Fibroblast of the aortic adventitia (primary cell): Measurements from ENCODE around the gene KCNQ5. TPM values are rescaled to one million over a fixed set of nuclear protein-coding genes. Genes with fewer than 3 reads are reported as not detected.

ENCODE experiments used
- DNase-seq: peaks from one replicate; pipeline ENCODE4 v3.0.0-alpha.2; 2010; ENCODE audit warnings: low read depth
- H3K4me3 ChIP-seq: 2 replicates; pipeline ENCODE4 v1.5.1; 2011; ENCODE audit warnings: low read depth, mild to moderate bottlenecking, control low read depth, low read length, moderate library complexity
- total RNA-seq: library from RNA; depleted of rRNA; stranded (reverse); fragments of >200 nt; gene quantifications from 2 replicates; pipeline ENCODE4 v1.2.3, GENCODE V29; 2012; ENCODE audit warnings: low replicate concordance
- TF ChIP-seq, protein P1 (sequence below): IDR thresholded peaks from 2 replicates; pipeline ENCODE4 v1.5.1; 2011; ENCODE audit warnings: mild to moderate bottlenecking, low read length, control low read depth, inconsistent platforms; ENCODE audit not compliant: insufficient read depth

KCNQ5 gene
- total RNA-seq, 1 donor: 9.4 TPM

DNA sequence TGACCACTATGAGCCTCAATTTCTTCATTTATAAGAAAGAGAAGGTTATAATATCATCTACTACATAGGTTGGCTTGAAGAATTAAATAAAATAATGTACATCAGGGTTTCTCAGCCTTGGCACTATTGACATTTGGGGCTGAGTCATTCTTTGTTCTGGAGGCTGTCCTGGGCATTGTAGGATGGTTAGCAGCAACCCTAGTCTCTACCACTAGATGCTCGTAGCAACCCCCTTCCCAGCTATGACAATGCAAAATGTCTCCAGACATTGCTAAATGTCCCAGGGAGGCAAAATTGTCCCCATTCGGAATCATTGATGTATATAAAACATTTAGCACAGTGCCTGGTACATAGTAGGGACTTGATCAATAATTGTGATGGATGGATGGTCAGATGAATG lies 451.4 kb downstream of the KCNQ5 start:
- DNase-seq: no peak
- TF ChIP-seq, protein P1, sequence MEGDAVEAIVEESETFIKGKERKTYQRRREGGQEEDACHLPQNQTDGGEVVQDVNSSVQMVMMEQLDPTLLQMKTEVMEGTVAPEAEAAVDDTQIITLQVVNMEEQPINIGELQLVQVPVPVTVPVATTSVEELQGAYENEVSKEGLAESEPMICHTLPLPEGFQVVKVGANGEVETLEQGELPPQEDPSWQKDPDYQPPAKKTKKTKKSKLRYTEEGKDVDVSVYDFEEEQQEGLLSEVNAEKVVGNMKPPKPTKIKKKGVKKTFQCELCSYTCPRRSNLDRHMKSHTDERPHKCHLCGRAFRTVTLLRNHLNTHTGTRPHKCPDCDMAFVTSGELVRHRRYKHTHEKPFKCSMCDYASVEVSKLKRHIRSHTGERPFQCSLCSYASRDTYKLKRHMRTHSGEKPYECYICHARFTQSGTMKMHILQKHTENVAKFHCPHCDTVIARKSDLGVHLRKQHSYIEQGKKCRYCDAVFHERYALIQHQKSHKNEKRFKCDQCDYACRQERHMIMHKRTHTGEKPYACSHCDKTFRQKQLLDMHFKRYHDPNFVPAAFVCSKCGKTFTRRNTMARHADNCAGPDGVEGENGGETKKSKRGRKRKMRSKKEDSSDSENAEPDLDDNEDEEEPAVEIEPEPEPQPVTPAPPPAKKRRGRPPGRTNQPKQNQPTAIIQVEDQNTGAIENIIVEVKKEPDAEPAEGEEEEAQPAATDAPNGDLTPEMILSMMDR: no peak
- no peak overlapping the region for H3K4me3 ChIP-seq

DNA sequence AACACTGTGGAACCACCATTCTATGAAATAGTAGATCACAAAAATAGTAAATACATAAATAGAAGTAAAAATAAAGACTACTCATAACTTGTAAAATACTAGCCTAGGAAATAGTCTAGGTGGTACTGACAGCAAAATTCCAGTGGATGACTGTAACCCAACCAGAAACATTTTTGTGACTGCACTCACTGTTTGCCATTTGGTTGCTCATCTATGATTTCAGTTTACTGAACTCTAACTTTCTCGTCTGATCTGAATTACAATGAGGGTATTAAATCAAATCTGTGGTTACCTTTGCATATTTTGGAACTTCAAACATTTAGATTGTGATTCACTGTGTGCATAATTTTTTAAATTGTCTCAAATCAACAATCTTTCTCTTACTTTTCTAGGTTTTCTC lies 452.3 kb downstream of the KCNQ5 start:
- TF ChIP-seq, protein P1: no peak
- DNase-seq: peak; percentile 30
- no peak overlapping the region for H3K4me3 ChIP-seq

DNA sequence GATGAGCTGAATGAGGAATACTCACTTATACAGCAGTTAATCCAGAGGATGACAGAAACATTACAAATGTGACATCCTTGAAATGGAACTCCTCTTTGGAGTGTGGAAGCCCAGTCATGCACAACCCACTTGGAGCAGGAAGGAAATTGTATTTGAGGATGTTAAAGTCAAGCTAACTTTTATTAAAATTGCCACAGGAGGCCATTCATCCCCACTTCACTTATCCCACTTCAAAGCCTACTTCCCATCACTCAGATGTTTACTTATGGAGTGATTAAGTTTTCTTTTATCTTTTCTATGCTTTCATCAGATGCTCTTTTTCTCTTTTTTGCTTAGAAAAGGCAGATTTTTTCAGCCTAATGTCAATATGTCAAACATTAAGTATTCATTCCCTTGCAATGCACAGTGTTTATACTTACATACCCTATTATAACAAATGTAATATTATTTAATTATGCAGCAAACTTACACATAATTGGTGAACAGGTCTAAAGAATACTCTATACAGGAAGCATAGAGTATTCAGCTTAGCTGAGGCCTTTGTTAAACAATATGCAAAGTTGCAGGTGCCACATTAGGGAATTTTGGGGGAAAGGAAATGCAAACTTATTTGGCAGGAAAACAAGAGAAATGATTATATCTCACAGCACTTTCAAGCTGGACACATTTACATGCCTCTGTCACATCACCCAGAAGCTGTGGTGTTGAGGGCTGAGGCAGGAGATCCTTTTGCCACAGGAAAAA lies 454.5 kb downstream of the KCNQ5 start:
- TF ChIP-seq, protein P1: no peak
- H3K4me3 ChIP-seq: no peak overlapping the region
- no peak for DNase-seq

DNA sequence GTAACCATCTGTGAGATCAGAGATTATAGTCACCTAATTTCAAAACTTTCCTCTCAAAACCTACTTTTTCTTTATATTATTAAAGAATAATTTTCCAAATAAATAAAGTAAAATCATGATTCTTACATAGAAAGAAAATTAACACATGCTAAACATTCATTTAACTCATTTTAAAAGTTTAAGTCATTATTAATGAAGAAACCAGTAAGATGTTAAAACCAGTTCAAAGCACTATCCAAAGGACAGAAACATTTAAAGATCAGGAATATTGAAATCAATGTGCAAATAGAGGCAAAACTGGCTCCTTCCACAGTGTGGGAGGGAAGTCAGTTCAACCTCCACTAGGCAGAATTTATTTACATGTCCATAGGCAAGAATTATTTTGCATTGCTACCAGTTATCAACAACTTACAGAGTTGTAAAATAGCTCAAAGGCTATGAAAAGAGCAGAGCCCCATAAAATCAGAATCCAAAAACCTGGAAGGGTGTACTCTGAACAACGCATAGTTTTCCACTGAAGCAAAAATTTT lies 456.5 kb downstream of the KCNQ5 start:
- TF ChIP-seq, protein P1: no peak
- no peak overlapping the region for H3K4me3 ChIP-seq
- DNase-seq: no peak

DNA sequence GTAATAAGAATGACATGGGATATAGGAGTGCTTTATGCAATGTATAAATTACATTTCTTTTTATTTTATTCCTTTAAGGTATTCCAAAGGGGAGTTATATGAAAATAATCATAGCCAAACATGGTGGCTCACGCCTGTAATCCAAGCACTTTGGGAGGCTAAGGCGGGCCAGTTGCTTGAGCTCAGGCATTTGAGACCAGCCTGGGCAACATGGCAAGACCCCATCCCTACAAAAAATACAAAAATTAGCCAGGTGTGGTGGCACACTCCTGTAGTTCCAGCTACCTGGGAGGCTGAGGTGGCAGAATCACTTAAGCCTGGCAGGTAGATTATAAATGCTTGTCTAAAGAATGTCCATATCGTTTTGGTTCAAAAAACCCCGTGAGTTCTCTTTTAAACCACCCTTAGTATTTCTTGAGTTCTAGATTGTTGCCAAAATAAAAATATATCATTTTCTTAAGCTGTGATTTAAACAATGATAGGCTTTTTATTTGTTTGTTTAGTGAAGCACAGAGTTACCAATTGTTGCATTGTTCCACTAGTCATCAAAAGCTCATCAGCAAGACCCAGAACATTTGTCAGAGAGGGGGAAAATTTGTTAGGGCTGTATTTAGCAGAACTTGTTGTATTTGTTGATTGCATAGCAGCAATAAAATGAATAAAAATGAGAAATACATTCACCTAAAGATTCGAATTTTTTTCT lies 457.2 kb downstream of the KCNQ5 start:
- TF ChIP-seq, protein P1: no peak
- no peak for DNase-seq
- H3K4me3 ChIP-seq: no peak overlapping the region

DNA sequence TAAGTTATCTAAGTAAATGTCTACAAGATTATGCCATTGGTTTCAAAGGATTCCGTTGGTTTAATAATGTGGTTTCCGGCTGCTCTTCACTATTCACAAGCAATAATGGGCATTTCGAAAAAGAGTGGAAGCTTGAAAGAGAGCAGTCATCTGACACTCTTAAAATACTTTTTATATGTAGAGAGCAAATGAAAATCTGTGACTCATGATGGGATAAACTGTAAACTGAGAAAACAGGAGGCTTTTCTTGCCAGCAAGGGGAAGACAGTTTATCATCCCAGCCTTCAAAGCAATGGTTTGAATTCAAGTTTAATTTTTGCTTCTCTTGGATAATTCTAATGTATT lies 457.7 kb downstream of the KCNQ5 start:
- no peak overlapping the region for H3K4me3 ChIP-seq
- peak; percentile 54 for DNase-seq
- TF ChIP-seq, protein P1: no peak
